Gastroesophageal sphincter (tissue), 4 donors: Measurements from ENCODE around the gene THBS4. TPM values are rescaled to one million over a fixed set of nuclear protein-coding genes. Genes with fewer than 3 reads are reported as not detected.

ENCODE experiments used
- ATAC-seq: fragments of 150-250 bp; one replicate; pipeline ENCODE4 v1.9.1; 2016; ENCODE audit warnings: mild to moderate bottlenecking, moderate library complexity
- H3K27ac ChIP-seq, 4 donors: fragments of 200-600 bp; sonication (generic) in 3 of 4; 1 replicate in 3 of 4; 2 replicates in 1 of 4; pipeline ENCODE4 v1.5.1; 2016 to 2019
- H3K27me3 ChIP-seq: fragments of 200-600 bp; sonication (generic); one replicate; pipeline ENCODE4 v1.5.1; 2019
- H3K36me3 ChIP-seq, 2 donors: fragments of 200-600 bp; sonication (generic); one replicate each; pipeline ENCODE4 v1.5.1; 2019; ENCODE audit warnings: control low read depth in 1 of 2
- H3K4me1 ChIP-seq, 3 donors: fragments of 200-600 bp; sonication (generic); 1 replicate in 2 of 3; 2 replicates in 1 of 3; pipeline ENCODE4 v1.5.1; 2016 to 2019; ENCODE audit warnings: control low read depth in 2 of 3
- H3K4me3 ChIP-seq, 2 donors: fragments of 200-600 bp; sonication (generic); one replicate each; pipeline ENCODE4 v1.5.1; 2019; ENCODE audit warnings: mild to moderate bottlenecking in 1 of 2, moderate library complexity in 1 of 2
- H3K9me3 ChIP-seq, 3 donors: fragments of 200-600 bp; sonication (generic); one replicate each; pipeline ENCODE4 v1.5.1; 2017 to 2019; ENCODE audit warnings: control low read depth in 2 of 3
- CTCF ChIP-seq, 4 experiments: fragments of 200-600 bp in 2 of 4; fragments of 450-650 bp in 2 of 4; sonication (generic) in 1 of 4; IDR thresholded peaks; one replicate each; pipeline ENCODE4 v1.5.1; 2017 to 2019; ENCODE audit warnings: antibody characterized with exemption in 4 of 4, mild to moderate bottlenecking in 2 of 4, moderate library complexity in 2 of 4
- EP300 ChIP-seq: sonication (generic); formaldehyde crosslinking; IDR thresholded peaks from one replicate; pipeline ENCODE4 v1.6.1; 2017; ENCODE audit warnings: antibody characterized with exemption, mild to moderate bottlenecking
- POLR2A ChIP-seq, 2 donors: fragments of 450-650 bp; IDR thresholded peaks; one replicate each; pipeline ENCODE4 v1.6.1; 2017; ENCODE audit warnings: antibody characterized with exemption in 2 of 2, mild to moderate bottlenecking in 2 of 2, moderate library complexity in 1 of 2
- POLR2AphosphoS5 ChIP-seq: sonication (generic); formaldehyde crosslinking; IDR thresholded peaks from one replicate; pipeline ENCODE4 v1.6.1; 2017; ENCODE audit warnings: antibody characterized with exemption
- WGBS, 2 donors: methylation state at CpG; one replicate each; pipeline ENCODE4 v1.1.5; 2018; ENCODE audit warnings: low coverage in 1 of 2; 5-methylcytosine and 5-hydroxymethylcytosine counted together
- total RNA-seq, 4 donors: library from RNA; depleted of rRNA; stranded (reverse); fragments of >200 nt; gene quantifications; one replicate each; pipeline ENCODE4 v1.1.0, GENCODE V29; 2016

Gene THBS4
- total RNA-seq, 4 donors from 2014 or later = 18.6 to 82.8 (median 29.2) TPM

GRCh38 chr5:80101993-80102392 is 66.8 kb downstream of the THBS4 start:
- ATAC-seq = no peak
- TF ChIP-seq EP300 (no peak), POLR2A (IDR thresholded peaks at IDR 0.05) (no peak), POLR2AphosphoS5 (no peak), CTCF (IDR thresholded peaks at IDR 0.05) (no peak)
- Histone ChIP-seq H3K36me3 (no peaks in the 10 kb centered on the region), H3K27me3 (no peaks in the 10 kb centered on the region), H3K4me3 (no peak overlapping the region), H3K4me1 (no peaks in the 10 kb centered on the region), H3K9me3 (no peaks in the 10 kb centered on the region), H3K27ac (no peak overlapping the region)

- H3K27me3 ChIP-seq = no peaks in the 10 kb centered on the region
- H3K36me3 ChIP-seq = no peaks in the 10 kb centered on the region
- no peaks in the 10 kb centered on the region for H3K4me1 ChIP-seq
- H3K9me3 ChIP-seq = no peaks in the 10 kb centered on the region
- 70 to 76% methylated on average over 4 to 6 of the region's 6 CpGs for whole genome bisulfite sequencing, 2 donors
- no peak overlapping the region for H3K27ac ChIP-seq
- ATAC-seq = no peak
- TF ChIP-seq POLR2A (IDR thresholded peaks at IDR 0.05) (no peak), CTCF (IDR thresholded peaks at IDR 0.05) (no peak), EP300 (no peak), POLR2AphosphoS5 (no peak)
- H3K4me3 ChIP-seq = no peak overlapping the region
Observed at GRCh38 chr5:80103371-80103770, 68.2 kb downstream of the THBS4 start.

GRCh38 chr5:80105698-80106439 is 70.7 kb downstream of the THBS4 start:
- ATAC-seq = no peak

GRCh38 chr5:80106916-80107315 is 71.8 kb downstream of the THBS4 start:
- WGBS, 2 donors = 76 to 100% methylated on average over 2 to 5 of the region's 5 CpGs
- H3K27ac ChIP-seq = no peak overlapping the region
- no peak overlapping the region for H3K4me3 ChIP-seq
- H3K36me3 ChIP-seq = no peaks in the 10 kb centered on the region
- TF ChIP-seq EP300 = no peak
- no peak for TF ChIP-seq POLR2AphosphoS5
- no peak for TF ChIP-seq CTCF (IDR thresholded peaks at IDR 0.05)
- no peak for TF ChIP-seq POLR2A (IDR thresholded peaks at IDR 0.05)
- H3K9me3 ChIP-seq = no peaks in the 10 kb centered on the region
- ATAC-seq = no peak
- H3K4me1 ChIP-seq = peaks cover 0 to 14% (median 0%) of the 10 kb centered on the region in 3 donors
- no peaks in the 10 kb centered on the region for H3K27me3 ChIP-seq

More at GRCh38 chr5:80105698-80106439, 70.7 kb downstream of the THBS4 start:
- no peak overlapping the region for H3K4me3 ChIP-seq
- TF ChIP-seq POLR2A (IDR thresholded peaks at IDR 0.05) (no peak), CTCF (IDR thresholded peaks at IDR 0.05) (no peak), POLR2AphosphoS5 (no peak), EP300 (no peak)
- no peaks in the 10 kb centered on the region for H3K36me3 ChIP-seq
- no peaks in the 10 kb centered on the region for H3K27me3 ChIP-seq
- no peak overlapping the region for H3K27ac ChIP-seq
- no peaks in the 10 kb centered on the region for H3K9me3 ChIP-seq
- 63 to 93% methylated on average over 3 to 4 of the region's 7 CpGs for WGBS, 2 donors
- H3K4me1 ChIP-seq = peaks cover 0 to 14% (median 0%) of the 10 kb centered on the region in 3 donors
